ENCODE results near the gene EPHB1.
"Not testable (repeated sequence)": the region's sequence is repeated elsewhere in the genome, so short reads cannot be mapped to it uniquely, and the experiment has no call there.

EPHB1 gene

GRCh38 chr3:135226057-135226456 lies 431.0 kb downstream of the EPHB1 start:
- DNase-seq (ENCODE audit: insufficient read length, low spot score) (no peak), FAIRE-seq (no peak)

- FAIRE-seq (no peak), DNase-seq (ENCODE audit: insufficient read length, low spot score) (no peak)
Measured at GRCh38 chr3:135228201-135228600, 433.1 kb downstream of the EPHB1 start.

GRCh38 chr3:135229018-135229495 lies 434.0 kb downstream of the EPHB1 start:
- FAIRE-seq, result no peak
- DNase-seq (ENCODE audit: insufficient read length, low spot score), result no peak

- no peak for DNase-seq (ENCODE audit: insufficient read length, low spot score)
- no peak for FAIRE-seq
Measured at GRCh38 chr3:135231737-135232136, 436.7 kb downstream of the EPHB1 start.

- DNase-seq (ENCODE audit: insufficient read length, low spot score) (no peak), FAIRE-seq (no peak)
Measured at GRCh38 chr3:135232226-135232625, 437.2 kb downstream of the EPHB1 start.

GRCh38 chr3:135233476-135233875 lies 438.4 kb downstream of the EPHB1 start:
- DNase-seq (ENCODE audit: insufficient read length, low spot score); FAIRE-seq: not testable (repeated sequence)

GRCh38 chr3:135235541-135235940 lies 440.5 kb downstream of the EPHB1 start:
- FAIRE-seq (no peak), DNase-seq (ENCODE audit: insufficient read length, low spot score) (no peak)

- DNase-seq (ENCODE audit: insufficient read length, low spot score) (no peak), FAIRE-seq (no peak)
Measured at GRCh38 chr3:135237371-135238143, 442.5 kb downstream of the EPHB1 start.

GRCh38 chr3:135238236-135238830 lies 443.3 kb downstream of the EPHB1 start:
- FAIRE-seq, result no peak
- no peak for DNase-seq (ENCODE audit: insufficient read length, low spot score)

GRCh38 chr3:135238871-135239614 lies 444.0 kb downstream of the EPHB1 start:
- no peak for FAIRE-seq
- no peak for DNase-seq (ENCODE audit: insufficient read length, low spot score)

GRCh38 chr3:135239615-135239884 lies 444.5 kb downstream of the EPHB1 start:
- no peak for FAIRE-seq
- DNase-seq (ENCODE audit: insufficient read length, low spot score), result no peak

- DNase-seq (ENCODE audit: insufficient read length, low spot score), result no peak
- FAIRE-seq, result no peak
Measured at GRCh38 chr3:135240426-135240825, 445.4 kb downstream of the EPHB1 start.

- DNase-seq (ENCODE audit: insufficient read length, low spot score), result no peak
- no peak for FAIRE-seq
Measured at GRCh38 chr3:135242285-135242684, 447.2 kb downstream of the EPHB1 start.

GRCh38 chr3:135243616-135244015 lies 448.6 kb downstream of the EPHB1 start:
- no peak for DNase-seq (ENCODE audit: insufficient read length, low spot score)
- FAIRE-seq, result no peak

- FAIRE-seq, result no peak
- no peak for DNase-seq (ENCODE audit: insufficient read length, low spot score)
Measured at GRCh38 chr3:135246027-135246426, 451.0 kb downstream of the EPHB1 start.

GRCh38 chr3:135248213-135248612 lies 453.2 kb downstream of the EPHB1 start:
- no peak for FAIRE-seq
- DNase-seq (ENCODE audit: insufficient read length, low spot score), result no peak

GRCh38 chr3:135249186-135249585 lies 454.1 kb downstream of the EPHB1 start:
- FAIRE-seq (no peak), DNase-seq (ENCODE audit: insufficient read length, low spot score) (no peak)

GRCh38 chr3:135258916-135259315 lies 463.9 kb downstream of the EPHB1 start:
- no peak for FAIRE-seq
- DNase-seq (ENCODE audit: insufficient read length, low spot score), result no peak

GRCh38 chr3:135260025-135260424 lies 465.0 kb downstream of the EPHB1 start:
- FAIRE-seq (no peak), DNase-seq (ENCODE audit: insufficient read length, low spot score) (no peak)

GRCh38 chr3:135261214-135261775 lies 466.2 kb downstream of the EPHB1 start:
- no peak for FAIRE-seq
- DNase-seq (ENCODE audit: insufficient read length, low spot score), result no peak

GRCh38 chr3:135261916-135262315 lies 466.9 kb downstream of the EPHB1 start:
- FAIRE-seq, result no peak
- no peak for DNase-seq (ENCODE audit: insufficient read length, low spot score)

Measured in HTR-8/SVneo (cell line).